CD4-positive, alpha-beta T cell treated with Interleukin-12 subunit alpha and Interleukin-12 subunit beta, for 1 hour (primary cell): Measurements from ENCODE around the gene EPHB3.
"Not testable (repeated sequence)": the region's sequence is repeated elsewhere in the genome, so short reads cannot be mapped to it uniquely, and the experiment has no call there.

Source experiments
- DNase-seq: peaks from one replicate; pipeline ENCODE4 v3.0.0-alpha.2; 2020

Gene EPHB3

GRCh38 chr3:184601576-184602371 lies 40.2 kb downstream of the EPHB3 start:
- DNase-seq: no peak

- DNase-seq: no peak
These were observed 41.0 kb downstream of the EPHB3 start for GRCh38 chr3:184602372-184603150.

- no peak for DNase-seq
These were observed 41.8 kb downstream of the EPHB3 start for GRCh38 chr3:184603151-184604030.

- DNase-seq: no peak
These were observed 42.5 kb downstream of the EPHB3 start for GRCh38 chr3:184604039-184604601.

GRCh38 chr3:184604615-184605290 lies 43.2 kb downstream of the EPHB3 start:
- DNase-seq: no peak

- peak; percentile 43 for DNase-seq
These were observed 46.6 kb downstream of the EPHB3 start for GRCh38 chr3:184608209-184608608.

GRCh38 chr3:184609476-184610244 lies 48.1 kb downstream of the EPHB3 start:
- no peak for DNase-seq

- no peak for DNase-seq
These were observed 48.8 kb downstream of the EPHB3 start for GRCh38 chr3:184610245-184610871.

GRCh38 chr3:184611607-184612281 lies 50.2 kb downstream of the EPHB3 start:
- DNase-seq: no peak

GRCh38 chr3:184615396-184615795 lies 53.8 kb downstream of the EPHB3 start:
- DNase-seq: no peak

GRCh38 chr3:184616436-184616835 lies 54.9 kb downstream of the EPHB3 start:
- DNase-seq: no peak

- DNase-seq: not testable (repeated sequence)
These were observed 55.7 kb downstream of the EPHB3 start for GRCh38 chr3:184617306-184617705.

GRCh38 chr3:184618811-184619210 lies 57.2 kb downstream of the EPHB3 start:
- DNase-seq: no peak

- peak; percentile 46 for DNase-seq
These were observed 57.8 kb downstream of the EPHB3 start for GRCh38 chr3:184619369-184619768.

- no peak for DNase-seq
These were observed 58.3 kb downstream of the EPHB3 start for GRCh38 chr3:184619787-184620430.

- no peak for DNase-seq
These were observed 59.0 kb downstream of the EPHB3 start for GRCh38 chr3:184620475-184621119.

- DNase-seq: not testable (repeated sequence)
These were observed 60.6 kb downstream of the EPHB3 start for GRCh38 chr3:184622156-184622555.

GRCh38 chr3:184626923-184627322 lies 65.3 kb downstream of the EPHB3 start:
- DNase-seq: no peak

GRCh38 chr3:184629555-184630160 lies 68.1 kb downstream of the EPHB3 start:
- DNase-seq: no peak
